Activated CD4-positive, alpha-beta T cell treated with anti-CD3 and anti-CD28 coated beads, Interleukin-2, amount 10 ng/mL, durations not matched to agents 7 days and 5 days (primary cell): ENCODE results near the gene HAND1. TPM values are rescaled to one million over a fixed set of nuclear protein-coding genes. Genes with fewer than 3 reads are reported as not detected.
"Not testable (repeated sequence)": the region's sequence is repeated elsewhere in the genome, so short reads cannot be mapped to it uniquely, and the experiment has no call there.

Experiments used
- CTCF ChIA-PET: fragments of 350-600 bp; sonication (Branson Sonifier 250); formaldehyde crosslinking; loops from one replicate; lab custom pipeline; 2021; ENCODE audit warnings: antibody characterized with exemption; lab: Charles Lee
- POLR2A ChIA-PET: fragments of 350-600 bp; sonication (Branson Sonifier 250); formaldehyde crosslinking; loops from one replicate; lab custom pipeline; 2021; ENCODE audit warnings: antibody characterized with exemption; lab: Charles Lee
- DNase-seq: peaks from one replicate; pipeline ENCODE4 v3.0.0-alpha.2; 2020
- H3K27ac Mint-ChIP-seq: one replicate; pipeline ENCODE4 v1.8.0; 2021; ENCODE audit warnings: mild to moderate bottlenecking, moderate library complexity, mixed read lengths
- H3K27me3 Mint-ChIP-seq: one replicate; pipeline ENCODE4 v1.8.0; 2021; ENCODE audit warnings: mixed read lengths
- H3K36me3 Mint-ChIP-seq: one replicate; pipeline ENCODE4 v1.8.0; 2021; ENCODE audit warnings: low read depth, mixed read lengths
- H3K4me1 Mint-ChIP-seq: one replicate; pipeline ENCODE4 v1.8.0; 2021; ENCODE audit warnings: mixed read lengths
- H3K4me3 Mint-ChIP-seq: one replicate; pipeline ENCODE4 v1.8.0; 2021; ENCODE audit warnings: mild to moderate bottlenecking, moderate library complexity, mixed read lengths
- H3K9me3 Mint-ChIP-seq: one replicate; pipeline ENCODE4 v1.8.0; 2021; ENCODE audit warnings: mixed read lengths
- total RNA-seq, 2 experiments: library from RNA; stranded (reverse); gene quantifications; one replicate each; pipeline ENCODE4 v1.2.3, GENCODE V29; 2021

HAND1 gene
- total RNA-seq, 2 experiments from 2014 or later, result not detected

GRCh38 chr5:154516475-154516874 is 38.4 kb upstream of the HAND1 start:
- POLR2A ChIA-PET, result no interaction called here
- Mint-ChIP-seq H3K27me3 (peaks cover 24% of the 10 kb centered on the region), H3K27ac (no peak overlapping the region), H3K4me3 (no peak overlapping the region), H3K36me3 (no peaks in the 10 kb centered on the region), H3K9me3 (no peaks in the 10 kb centered on the region), H3K4me1 (peaks cover 5% of the 10 kb centered on the region)
- DNase-seq, result no peak
- CTCF ChIA-PET, result interaction anchor here (0.6 kb wide), 1 partner anchor 857 kb away, joined by 3 read pairs; no protein-coding TSS in a partner anchor

GRCh38 chr5:154515488-154515887 is 37.5 kb upstream of the HAND1 start:
- H3K4me3 Mint-ChIP-seq, CTCF ChIA-PET, H3K9me3 Mint-ChIP-seq, H3K4me1 Mint-ChIP-seq, H3K36me3 Mint-ChIP-seq, H3K27ac Mint-ChIP-seq, DNase-seq, POLR2A ChIA-PET: not testable (repeated sequence)
- peaks cover 19% of the 10 kb centered on the region for H3K27me3 Mint-ChIP-seq

- H3K4me3 Mint-ChIP-seq, result no peak overlapping the region
- H3K27ac Mint-ChIP-seq, result no peak overlapping the region
- H3K9me3 Mint-ChIP-seq, result no peaks in the 10 kb centered on the region
- CTCF ChIA-PET, result no interaction called here
- no peak for DNase-seq
- H3K4me1 Mint-ChIP-seq, result peaks cover 5% of the 10 kb centered on the region
- POLR2A ChIA-PET, result no interaction called here
- peaks cover 13% of the 10 kb centered on the region for H3K27me3 Mint-ChIP-seq
- no peaks in the 10 kb centered on the region for H3K36me3 Mint-ChIP-seq
Measured at GRCh38 chr5:154514331-154514730, 36.3 kb upstream of the HAND1 start.

GRCh38 chr5:154513669-154514084 is 35.6 kb upstream of the HAND1 start:
- no peak for DNase-seq
- Mint-ChIP-seq H3K27ac (no peak overlapping the region), H3K36me3 (no peaks in the 10 kb centered on the region), H3K9me3 (no peaks in the 10 kb centered on the region), H3K4me1 (peaks cover 5% of the 10 kb centered on the region), H3K27me3 (peaks cover 10% of the 10 kb centered on the region), H3K4me3 (no peak overlapping the region)
- POLR2A ChIA-PET, result no interaction called here
- CTCF ChIA-PET, result no interaction called here

GRCh38 chr5:154511984-154512383 is 34.0 kb upstream of the HAND1 start:
- no peak for DNase-seq
- Mint-ChIP-seq H3K27me3 (peaks cover 10% of the 10 kb centered on the region), H3K36me3 (no peaks in the 10 kb centered on the region), H3K4me3 (no peak overlapping the region), H3K9me3 (no peaks in the 10 kb centered on the region), H3K27ac (no peak overlapping the region), H3K4me1 (peaks cover 5% of the 10 kb centered on the region)
- ChIA-PET POLR2A (no interaction called here), CTCF (interaction anchor here (0.6 to 0.7 kb wide), 2 partner anchors 139 to 522 kb away, joined by 3 to 4 read pairs; no protein-coding TSS in a partner anchor)

GRCh38 chr5:154509784-154510555 is 31.9 kb upstream of the HAND1 start:
- Mint-ChIP-seq H3K36me3 (no peaks in the 10 kb centered on the region), H3K27ac (no peak overlapping the region), H3K27me3 (peaks cover 10% of the 10 kb centered on the region), H3K4me3 (no peak overlapping the region), H3K4me1 (peaks cover 5% of the 10 kb centered on the region), H3K9me3 (no peaks in the 10 kb centered on the region)
- no peak for DNase-seq
- ChIA-PET POLR2A (no interaction called here), CTCF (no interaction called here)

GRCh38 chr5:154508114-154508513 is 30.1 kb upstream of the HAND1 start:
- no peak overlapping the region for H3K4me3 Mint-ChIP-seq
- peaks cover 2% of the 10 kb centered on the region for H3K27me3 Mint-ChIP-seq
- ChIA-PET CTCF (no interaction called here), POLR2A (no interaction called here)
- DNase-seq, result no peak
- no peaks in the 10 kb centered on the region for H3K9me3 Mint-ChIP-seq
- no peak overlapping the region for H3K27ac Mint-ChIP-seq
- H3K36me3 Mint-ChIP-seq, result no peaks in the 10 kb centered on the region
- no peaks in the 10 kb centered on the region for H3K4me1 Mint-ChIP-seq

GRCh38 chr5:154506716-154507080 is 28.7 kb upstream of the HAND1 start:
- no peak for DNase-seq
- no peak overlapping the region for H3K27ac Mint-ChIP-seq
- ChIA-PET CTCF (interaction anchor here (1.1 kb wide), 1 partner anchor 14 kb away, joined by 4 read pairs; no protein-coding TSS in a partner anchor), POLR2A (no interaction called here)
- no peak overlapping the region for H3K4me3 Mint-ChIP-seq
- no peaks in the 10 kb centered on the region for H3K4me1 Mint-ChIP-seq
- H3K27me3 Mint-ChIP-seq, result peaks cover 11% of the 10 kb centered on the region
- no peaks in the 10 kb centered on the region for H3K9me3 Mint-ChIP-seq
- H3K36me3 Mint-ChIP-seq, result no peaks in the 10 kb centered on the region

- no peak for DNase-seq
- no peaks in the 10 kb centered on the region for H3K9me3 Mint-ChIP-seq
- no peak overlapping the region for H3K4me3 Mint-ChIP-seq
- H3K27me3 Mint-ChIP-seq, result peaks cover 12% of the 10 kb centered on the region
- no peaks in the 10 kb centered on the region for H3K36me3 Mint-ChIP-seq
- CTCF ChIA-PET, result no interaction called here
- no peak overlapping the region for H3K27ac Mint-ChIP-seq
- POLR2A ChIA-PET, result no interaction called here
- H3K4me1 Mint-ChIP-seq, result no peaks in the 10 kb centered on the region
Measured at GRCh38 chr5:154506049-154506715, 28.2 kb upstream of the HAND1 start.

- peaks cover 14% of the 10 kb centered on the region for H3K27me3 Mint-ChIP-seq
- DNase-seq, result no peak
- H3K9me3 Mint-ChIP-seq, result no peaks in the 10 kb centered on the region
- H3K27ac Mint-ChIP-seq, result no peak overlapping the region
- ChIA-PET CTCF (no interaction called here), POLR2A (no interaction called here)
- no peak overlapping the region for H3K4me3 Mint-ChIP-seq
- H3K4me1 Mint-ChIP-seq, result no peaks in the 10 kb centered on the region
- no peaks in the 10 kb centered on the region for H3K36me3 Mint-ChIP-seq
Measured at GRCh38 chr5:154505567-154505966, 27.5 kb upstream of the HAND1 start.

GRCh38 chr5:154503698-154504039 is 25.6 kb upstream of the HAND1 start:
- no peaks in the 10 kb centered on the region for H3K4me1 Mint-ChIP-seq
- H3K4me3 Mint-ChIP-seq, result no peak overlapping the region
- DNase-seq, result no peak
- POLR2A ChIA-PET, result no interaction called here
- H3K36me3 Mint-ChIP-seq, result no peaks in the 10 kb centered on the region
- no peak overlapping the region for H3K27ac Mint-ChIP-seq
- peaks cover 20% of the 10 kb centered on the region for H3K27me3 Mint-ChIP-seq
- no peaks in the 10 kb centered on the region for H3K9me3 Mint-ChIP-seq
- CTCF ChIA-PET, result interaction anchor here (0.6 to 0.7 kb wide), 2 partner anchors 37 to 117 kb away, joined by 3 read pairs; no protein-coding TSS in a partner anchor

- Mint-ChIP-seq H3K27ac (no peak overlapping the region), H3K4me3 (no peak overlapping the region), H3K4me1 (no peaks in the 10 kb centered on the region), H3K27me3 (peaks cover 27% of the 10 kb centered on the region), H3K9me3 (no peaks in the 10 kb centered on the region), H3K36me3 (no peaks in the 10 kb centered on the region)
- DNase-seq, result no peak
- ChIA-PET CTCF (no interaction called here), POLR2A (no interaction called here)
Measured at GRCh38 chr5:154502180-154502579, 24.2 kb upstream of the HAND1 start.

GRCh38 chr5:154501566-154501965 is 23.5 kb upstream of the HAND1 start:
- no peak overlapping the region for H3K27ac Mint-ChIP-seq
- no peak overlapping the region for H3K4me3 Mint-ChIP-seq
- no peak for DNase-seq
- H3K36me3 Mint-ChIP-seq, result no peaks in the 10 kb centered on the region
- H3K4me1 Mint-ChIP-seq, result no peaks in the 10 kb centered on the region
- H3K9me3 Mint-ChIP-seq, result no peaks in the 10 kb centered on the region
- ChIA-PET CTCF (no interaction called here), POLR2A (no interaction called here)
- H3K27me3 Mint-ChIP-seq, result peaks cover 30% of the 10 kb centered on the region
